Neural progenitor cell (in vitro differentiated cells): ENCODE measurements around the gene TPM1.

Source experiments
- EZH2 ChIP-seq: fragments of 200-600 bp; sonication (generic); IDR thresholded peaks from 2 replicates; pipeline ENCODE4 v1.6.1; 2017; ENCODE audit warnings: antibody characterized with exemption, mild to moderate bottlenecking, moderate library complexity
- EZH2phosphoT487 ChIP-seq: fragments of 200-600 bp; sonication (generic); IDR thresholded peaks from 2 replicates; pipeline ENCODE4 v1.6.1; 2017; ENCODE audit warnings: antibody characterized with exemption
- TF ChIP-seq, protein P1 (sequence below): fragments of 200-600 bp; sonication (generic); IDR thresholded peaks from 2 replicates; pipeline ENCODE4 v1.5.1; 2017; ENCODE audit warnings: antibody characterized with exemption, mild to moderate bottlenecking

DNA sequence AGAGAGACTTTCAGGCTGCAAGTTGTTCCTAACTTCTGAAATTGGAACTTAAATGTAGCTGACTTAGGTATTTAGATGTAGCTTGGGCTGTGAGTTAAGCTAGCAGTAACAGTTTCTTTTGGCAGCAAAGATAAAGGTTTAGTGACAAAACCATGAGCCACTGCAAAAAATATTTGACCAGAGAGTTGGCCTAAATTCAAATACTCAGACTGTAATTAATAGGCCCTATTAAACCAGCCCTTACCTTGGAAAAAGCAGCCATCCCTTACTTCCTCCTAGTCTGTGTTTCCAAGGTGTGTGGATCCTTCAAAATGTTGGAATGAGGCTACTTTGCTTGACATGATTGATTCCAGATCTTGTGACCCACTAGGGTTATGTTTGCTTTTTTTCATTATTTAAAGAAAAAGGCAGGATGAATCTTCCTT is 8.2 kb downstream of the TPM1 start:
- TF ChIP-seq, protein P1, sequence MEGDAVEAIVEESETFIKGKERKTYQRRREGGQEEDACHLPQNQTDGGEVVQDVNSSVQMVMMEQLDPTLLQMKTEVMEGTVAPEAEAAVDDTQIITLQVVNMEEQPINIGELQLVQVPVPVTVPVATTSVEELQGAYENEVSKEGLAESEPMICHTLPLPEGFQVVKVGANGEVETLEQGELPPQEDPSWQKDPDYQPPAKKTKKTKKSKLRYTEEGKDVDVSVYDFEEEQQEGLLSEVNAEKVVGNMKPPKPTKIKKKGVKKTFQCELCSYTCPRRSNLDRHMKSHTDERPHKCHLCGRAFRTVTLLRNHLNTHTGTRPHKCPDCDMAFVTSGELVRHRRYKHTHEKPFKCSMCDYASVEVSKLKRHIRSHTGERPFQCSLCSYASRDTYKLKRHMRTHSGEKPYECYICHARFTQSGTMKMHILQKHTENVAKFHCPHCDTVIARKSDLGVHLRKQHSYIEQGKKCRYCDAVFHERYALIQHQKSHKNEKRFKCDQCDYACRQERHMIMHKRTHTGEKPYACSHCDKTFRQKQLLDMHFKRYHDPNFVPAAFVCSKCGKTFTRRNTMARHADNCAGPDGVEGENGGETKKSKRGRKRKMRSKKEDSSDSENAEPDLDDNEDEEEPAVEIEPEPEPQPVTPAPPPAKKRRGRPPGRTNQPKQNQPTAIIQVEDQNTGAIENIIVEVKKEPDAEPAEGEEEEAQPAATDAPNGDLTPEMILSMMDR = no peak
- no peak for TF ChIP-seq EZH2
- no peak for TF ChIP-seq EZH2phosphoT487
